KMS-11 (cell line): ENCODE results near the gene RAB6B.

Source experiments
- H2AFZ ChIP-seq: fragments of 200-600 bp; sonication (generic); 2 replicates; pipeline ENCODE4 v1.6.1; 2016; ENCODE audit warnings: antibody characterized with exemption, mixed run types, low read depth
- H3K27ac ChIP-seq: fragments of 200-600 bp; sonication (generic); 2 replicates; pipeline ENCODE4 v1.6.1; 2016; ENCODE audit warnings: mild to moderate bottlenecking, mixed run types
- H3K27me3 ChIP-seq: fragments of 200-600 bp; sonication (generic); 2 replicates; pipeline ENCODE4 v1.6.1; 2017; ENCODE audit warnings: mild to moderate bottlenecking, low read depth, mixed run types, moderate library complexity; ENCODE audit not compliant: insufficient read depth
- H3K36me3 ChIP-seq: fragments of 200-600 bp; sonication (generic); 2 replicates; pipeline ENCODE4 v1.6.1; 2017; ENCODE audit warnings: mild to moderate bottlenecking, mixed run types; ENCODE audit not compliant: insufficient read depth
- H3K4me1 ChIP-seq: fragments of 200-600 bp; sonication (generic); 2 replicates; pipeline ENCODE4 v1.6.1; 2016; ENCODE audit warnings: mild to moderate bottlenecking, low read depth, mixed run types; ENCODE audit not compliant: poor library complexity, severe bottlenecking
- H3K4me2 ChIP-seq: fragments of 200-600 bp; sonication (generic); 2 replicates; pipeline ENCODE4 v1.7.0; 2016; ENCODE audit warnings: mild to moderate bottlenecking, mixed run types
- H3K4me3 ChIP-seq: fragments of 200-600 bp; sonication (generic); IDR thresholded peaks from 2 replicates; pipeline ENCODE4 v1.6.1; 2017; ENCODE audit warnings: low read depth, low read length, mixed read lengths; ENCODE audit not compliant: insufficient read depth
- H3K79me2 ChIP-seq: fragments of 200-600 bp; sonication (generic); 2 replicates; pipeline ENCODE4 v1.6.1; 2016; ENCODE audit warnings: low read depth, mixed run types; ENCODE audit not compliant: insufficient read depth
- H3K9ac ChIP-seq: fragments of 200-600 bp; sonication (generic); 2 replicates; pipeline ENCODE4 v1.6.1; 2016; ENCODE audit warnings: mild to moderate bottlenecking, mixed run types
- H4K20me1 ChIP-seq: fragments of 200-600 bp; sonication (generic); 2 replicates; pipeline ENCODE4 v1.6.1; 2016; ENCODE audit warnings: mild to moderate bottlenecking, mixed run types; ENCODE audit not compliant: insufficient read depth
- CTCF ChIP-seq: fragments of 200-600 bp; sonication (generic); conservative IDR thresholded peaks from 2 replicates; pipeline ENCODE4 v1.6.1; 2017; ENCODE audit warnings: low read depth, mild to moderate bottlenecking, antibody characterized with exemption, low read length, moderate library complexity, mixed read lengths

The RAB6B gene

DNA sequence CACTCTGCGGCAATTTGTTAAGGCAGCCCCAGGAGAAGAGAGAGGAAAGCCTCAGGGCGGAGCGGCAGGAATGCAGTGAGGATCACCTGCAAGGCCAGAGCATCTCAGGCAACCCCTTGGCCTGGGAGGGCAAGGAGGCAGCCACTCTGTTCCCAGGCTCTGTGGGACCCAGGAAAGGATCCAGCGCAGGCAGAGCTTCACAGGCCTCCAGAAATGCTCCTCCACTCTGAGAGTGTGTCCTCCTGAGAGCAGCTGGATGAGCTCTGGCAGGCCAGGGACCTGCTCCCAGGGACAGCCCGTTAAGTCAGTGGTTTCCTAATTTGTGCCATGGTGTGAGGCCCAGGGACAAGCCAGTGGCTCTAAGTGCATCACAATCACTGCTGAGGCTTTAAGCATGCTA, 35.2 kb downstream of the RAB6B start:
- no peaks in the 10 kb centered on the region for H3K4me1 ChIP-seq
- no peaks in the 10 kb centered on the region for H3K27me3 ChIP-seq
- no peaks in the 10 kb centered on the region for H3K79me2 ChIP-seq
- H3K4me2 ChIP-seq: no peak overlapping the region
- H3K27ac ChIP-seq: no peak overlapping the region
- H3K36me3 ChIP-seq: no peaks in the 10 kb centered on the region
- TF ChIP-seq CTCF: no peak
- H3K9ac ChIP-seq: no peak overlapping the region
- no peaks in the 10 kb centered on the region for H4K20me1 ChIP-seq
- H2AFZ ChIP-seq: no peak overlapping the region
- H3K4me3 ChIP-seq: no peak overlapping the region

- H2AFZ ChIP-seq: no peak overlapping the region
- H3K27me3 ChIP-seq: no peaks in the 10 kb centered on the region
- H3K9ac ChIP-seq: no peak overlapping the region
- no peak overlapping the region for H3K4me2 ChIP-seq
- H4K20me1 ChIP-seq: no peaks in the 10 kb centered on the region
- no peak overlapping the region for H3K4me3 ChIP-seq
- no peaks in the 10 kb centered on the region for H3K36me3 ChIP-seq
- no peaks in the 10 kb centered on the region for H3K79me2 ChIP-seq
- H3K27ac ChIP-seq: no peak overlapping the region
- no peaks in the 10 kb centered on the region for H3K4me1 ChIP-seq
- TF ChIP-seq CTCF: no peak
Measured at GRCh38 chr3:133859381-133860234, 36.1 kb downstream of the RAB6B start.

DNA sequence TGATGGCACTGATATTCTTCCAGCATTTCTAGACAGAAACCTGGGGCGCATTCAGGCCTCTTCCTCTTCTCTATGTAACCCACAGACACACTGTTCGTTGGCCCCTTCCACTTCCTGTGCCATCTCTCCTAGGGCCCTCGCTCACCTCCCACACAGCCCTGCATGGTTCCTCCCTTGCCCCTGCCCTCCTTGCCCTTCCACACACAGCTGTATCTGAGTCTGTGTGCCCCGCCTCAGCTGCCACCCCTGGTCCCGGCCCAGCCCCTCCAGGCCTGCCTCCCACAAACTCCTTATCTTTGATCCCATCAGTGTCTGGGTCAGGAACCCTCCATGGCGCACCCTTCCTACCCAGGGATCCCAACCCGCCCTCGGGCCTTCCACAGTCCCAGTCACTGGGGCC, 37.9 kb downstream of the RAB6B start:
- Histone ChIP-seq H2AFZ (no peak overlapping the region), H3K36me3 (no peaks in the 10 kb centered on the region)
- no peak for TF ChIP-seq CTCF

GRCh38 chr3:133856316-133856715, 39.4 kb downstream of the RAB6B start:
- H4K20me1 ChIP-seq: no peaks in the 10 kb centered on the region
- no peak overlapping the region for H3K9ac ChIP-seq
- no peak overlapping the region for H3K4me2 ChIP-seq
- no peaks in the 10 kb centered on the region for H3K27me3 ChIP-seq
- no peaks in the 10 kb centered on the region for H3K36me3 ChIP-seq
- H3K4me3 ChIP-seq: no peak overlapping the region
- H3K79me2 ChIP-seq: no peaks in the 10 kb centered on the region
- H3K27ac ChIP-seq: no peak overlapping the region
- no peaks in the 10 kb centered on the region for H3K4me1 ChIP-seq
- no peak for TF ChIP-seq CTCF
- H2AFZ ChIP-seq: no peak overlapping the region

More for the DNA sequence above, 37.9 kb downstream of the RAB6B start:
- no peaks in the 10 kb centered on the region for H3K79me2 ChIP-seq
- no peaks in the 10 kb centered on the region for H3K27me3 ChIP-seq
- no peak overlapping the region for H3K4me2 ChIP-seq
- no peak overlapping the region for H3K4me3 ChIP-seq
- no peak overlapping the region for H3K27ac ChIP-seq
- no peaks in the 10 kb centered on the region for H3K4me1 ChIP-seq
- no peak overlapping the region for H3K9ac ChIP-seq
- H4K20me1 ChIP-seq: no peaks in the 10 kb centered on the region
